ENCODE measurements around the gene MZB1. TPM values are rescaled to one million over a fixed set of nuclear protein-coding genes. Genes with fewer than 3 reads are reported as not detected.
"Not testable (repeated sequence)": the region's sequence is repeated elsewhere in the genome, so short reads cannot be mapped to it uniquely, and the experiment has no call there.

The MZB1 gene
- total RNA-seq, 1 donor from 2014 or later = 12.9 TPM

GRCh38 chr5:139410121-139410992 lies 20.6 kb upstream of the MZB1 start:
- no peak for DNase-seq (ENCODE audit: low spot score)

- not testable (repeated sequence) for DNase-seq (ENCODE audit: low spot score)
Observed at GRCh38 chr5:139409116-139409515, 19.4 kb upstream of the MZB1 start.

- no peak for DNase-seq (ENCODE audit: low spot score)
Observed at GRCh38 chr5:139408191-139408590, 18.5 kb upstream of the MZB1 start.

GRCh38 chr5:139407517-139407916 lies 17.8 kb upstream of the MZB1 start:
- no peak for DNase-seq (ENCODE audit: low spot score)

GRCh38 chr5:139406963-139407362 lies 17.2 kb upstream of the MZB1 start:
- DNase-seq (ENCODE audit: low spot score) = no peak

GRCh38 chr5:139404484-139404840 lies 14.7 kb upstream of the MZB1 start:
- DNase-seq (ENCODE audit: low spot score) = no peak

GRCh38 chr5:139403787-139404483 lies 14.2 kb upstream of the MZB1 start, which contains the start of gene SPATA24:
TSS of gene SPATA24 (minus strand) at chr5:139404089. CDS start at chr5:139404060, 29 bp downstream.
- DNase-seq (ENCODE audit: low spot score) = peak; percentile 98

GRCh38 chr5:139403418-139403786 lies 13.7 kb upstream of the MZB1 start:
- DNase-seq (ENCODE audit: low spot score) = no peak

- no peak for DNase-seq (ENCODE audit: low spot score)
Observed at GRCh38 chr5:139402561-139403158, 12.9 kb upstream of the MZB1 start.

- no peak for DNase-seq (ENCODE audit: low spot score)
Observed at GRCh38 chr5:139401546-139401945, 11.8 kb upstream of the MZB1 start.

GRCh38 chr5:139399501-139400121 lies 9.9 kb upstream of the MZB1 start:
- no peak for DNase-seq (ENCODE audit: low spot score)

GRCh38 chr5:139397921-139398320 lies 8.2 kb upstream of the MZB1 start:
- DNase-seq (ENCODE audit: low spot score) = no peak

- no peak for DNase-seq (ENCODE audit: low spot score)
Observed at GRCh38 chr5:139396691-139397090, 7.0 kb upstream of the MZB1 start.

GRCh38 chr5:139395844-139396640 lies 6.3 kb upstream of the MZB1 start:
- no peak for DNase-seq (ENCODE audit: low spot score)

- no peak for DNase-seq (ENCODE audit: low spot score)
Observed at GRCh38 chr5:139394654-139395566, 5.2 kb upstream of the MZB1 start, which contains the start of gene PROB1. TSS of gene PROB1 (minus strand) at chr5:139395104. CDS start at chr5:139395081, 23 bp downstream.

- DNase-seq (ENCODE audit: low spot score) = peak; percentile 71
Observed at GRCh38 chr5:139394123-139394653, 4.5 kb upstream of the MZB1 start.

- DNase-seq (ENCODE audit: low spot score) = no peak
Observed at GRCh38 chr5:139393497-139394122, 3.9 kb upstream of the MZB1 start.

GRCh38 chr5:139392678-139393496 lies 3.2 kb upstream of the MZB1 start:
- peak; percentile 68 for DNase-seq (ENCODE audit: low spot score)

GRCh38 chr5:139392324-139392677 lies 2.6 kb upstream of the MZB1 start:
- DNase-seq (ENCODE audit: low spot score) = no peak
